ENCODE measurements around the gene ACADVL.

- TF ChIP-seq POLR2A (IDR thresholded peaks at IDR 0.05) (no peak), CTCF (IDR thresholded peaks at IDR 0.05) (no peak), EP300 (IDR thresholded peaks at IDR 0.05) (no peak)
Measured at GRCh38 chr17:7250695-7251627, 31.2 kb downstream of the ACADVL start.
